ENCODE data around the gene HIVEP1.

The HIVEP1 gene

DNA sequence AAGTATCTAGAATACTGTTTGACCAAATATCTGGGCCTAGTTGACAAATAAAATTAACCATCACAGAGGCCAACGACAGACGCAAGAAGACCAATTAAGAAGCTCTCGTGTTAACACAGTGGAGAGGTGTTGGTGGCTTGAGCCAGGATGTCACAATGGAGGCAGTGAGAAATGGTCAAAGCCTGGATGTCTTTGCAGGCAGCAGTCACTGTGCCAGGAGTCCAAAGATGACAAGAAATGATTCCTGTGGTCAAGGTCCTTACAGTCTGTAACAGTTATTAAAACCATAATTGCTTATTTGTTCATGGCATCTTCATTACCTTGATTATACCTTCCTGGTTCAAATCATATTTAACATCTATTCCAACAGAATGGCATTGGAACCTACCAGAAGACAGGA, 186.7 kb downstream of the HIVEP1 start:
- DNase-seq (ENCODE audit: low read depth) = no peak
- TF ChIP-seq, protein P1, sequence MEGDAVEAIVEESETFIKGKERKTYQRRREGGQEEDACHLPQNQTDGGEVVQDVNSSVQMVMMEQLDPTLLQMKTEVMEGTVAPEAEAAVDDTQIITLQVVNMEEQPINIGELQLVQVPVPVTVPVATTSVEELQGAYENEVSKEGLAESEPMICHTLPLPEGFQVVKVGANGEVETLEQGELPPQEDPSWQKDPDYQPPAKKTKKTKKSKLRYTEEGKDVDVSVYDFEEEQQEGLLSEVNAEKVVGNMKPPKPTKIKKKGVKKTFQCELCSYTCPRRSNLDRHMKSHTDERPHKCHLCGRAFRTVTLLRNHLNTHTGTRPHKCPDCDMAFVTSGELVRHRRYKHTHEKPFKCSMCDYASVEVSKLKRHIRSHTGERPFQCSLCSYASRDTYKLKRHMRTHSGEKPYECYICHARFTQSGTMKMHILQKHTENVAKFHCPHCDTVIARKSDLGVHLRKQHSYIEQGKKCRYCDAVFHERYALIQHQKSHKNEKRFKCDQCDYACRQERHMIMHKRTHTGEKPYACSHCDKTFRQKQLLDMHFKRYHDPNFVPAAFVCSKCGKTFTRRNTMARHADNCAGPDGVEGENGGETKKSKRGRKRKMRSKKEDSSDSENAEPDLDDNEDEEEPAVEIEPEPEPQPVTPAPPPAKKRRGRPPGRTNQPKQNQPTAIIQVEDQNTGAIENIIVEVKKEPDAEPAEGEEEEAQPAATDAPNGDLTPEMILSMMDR (conservative IDR thresholded peaks at IDR 0.05; ENCODE audit: control insufficient read depth, insufficient read depth, low read depth, low read length) = no peak
- H3K4me3 ChIP-seq (ENCODE audit: control insufficient read depth, low read depth, low read length) = no peak overlapping the region

DNA sequence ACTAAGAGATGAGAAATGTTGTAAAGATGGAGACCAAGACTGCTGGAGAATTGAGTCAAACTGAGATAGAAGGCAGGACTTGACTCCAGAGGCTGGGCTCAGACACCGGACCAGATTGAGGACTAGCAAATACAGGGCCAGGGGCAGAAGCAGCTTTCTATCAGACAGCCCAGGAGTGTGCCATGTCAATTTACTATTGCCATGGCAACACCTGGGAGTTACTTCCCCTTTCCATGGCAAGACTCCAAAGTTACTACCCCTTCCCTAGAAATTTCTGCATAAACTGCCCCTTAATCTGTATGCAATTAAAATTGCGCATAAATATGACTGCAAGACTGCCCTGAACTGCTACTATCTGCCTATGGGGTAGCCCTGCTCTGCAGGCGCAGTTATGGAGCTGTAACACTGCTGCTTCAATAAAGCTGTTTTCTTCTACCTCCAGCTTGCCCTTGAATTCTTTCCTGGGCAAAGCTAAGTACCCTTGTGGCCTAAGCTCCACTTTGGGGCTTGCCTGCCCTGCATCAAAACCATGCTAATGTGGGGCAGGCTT, 188.0 kb downstream of the HIVEP1 start:
- DNase-seq (ENCODE audit: low read depth) = no peak
- H3K4me3 ChIP-seq (ENCODE audit: control insufficient read depth, low read depth, low read length) = no peak overlapping the region
- TF ChIP-seq, protein P1 (conservative IDR thresholded peaks at IDR 0.05; ENCODE audit: control insufficient read depth, insufficient read depth, low read depth, low read length) = no peak

DNA sequence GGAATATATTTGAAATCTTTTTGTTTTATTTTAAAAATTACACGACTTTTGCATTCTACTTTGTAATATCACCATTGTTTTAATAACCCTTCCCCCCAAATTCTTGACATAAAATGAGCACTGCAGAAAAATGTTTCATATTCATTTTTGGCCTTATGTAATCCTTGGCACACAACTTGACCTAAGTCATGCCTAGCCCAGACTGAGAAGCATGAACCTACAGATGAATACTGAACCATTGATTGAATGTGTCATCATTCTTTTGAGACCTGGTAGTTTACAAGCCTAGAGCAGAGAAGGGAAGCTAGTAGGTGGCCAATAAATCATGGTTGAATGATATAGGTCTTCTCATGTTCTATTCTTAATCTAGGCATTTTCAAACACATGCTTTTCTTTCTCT, 188.6 kb downstream of the HIVEP1 start:
- no peak overlapping the region for H3K4me3 ChIP-seq (ENCODE audit: control insufficient read depth, low read depth, low read length)
- DNase-seq (ENCODE audit: low read depth) = no peak
- TF ChIP-seq, protein P1 (conservative IDR thresholded peaks at IDR 0.05; ENCODE audit: control insufficient read depth, insufficient read depth, low read depth, low read length) = no peak

DNA sequence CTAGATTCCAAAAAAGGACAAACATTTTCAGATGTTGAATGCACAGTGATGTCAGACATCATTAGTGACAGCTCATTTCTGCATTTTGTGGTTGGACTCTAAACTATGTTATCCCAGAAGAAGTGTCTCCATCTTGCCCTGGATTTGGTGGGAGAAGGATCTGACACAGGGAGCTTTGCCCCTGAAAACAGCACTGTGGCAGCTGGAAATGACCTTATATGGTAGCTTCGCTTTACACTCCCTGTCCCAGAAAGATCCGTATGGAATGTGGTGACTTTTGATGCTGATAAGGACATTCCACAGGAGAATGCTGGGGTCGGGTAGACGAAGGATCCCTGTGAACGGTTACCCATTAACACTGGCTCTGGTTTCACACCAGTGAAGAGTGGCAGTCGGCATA, 190.9 kb downstream of the HIVEP1 start:
- DNase-seq (ENCODE audit: low read depth) = no peak
- H3K4me3 ChIP-seq (ENCODE audit: control insufficient read depth, low read depth, low read length) = no peak overlapping the region
- TF ChIP-seq, protein P1 (conservative IDR thresholded peaks at IDR 0.05; ENCODE audit: control insufficient read depth, insufficient read depth, low read depth, low read length) = no peak

DNA sequence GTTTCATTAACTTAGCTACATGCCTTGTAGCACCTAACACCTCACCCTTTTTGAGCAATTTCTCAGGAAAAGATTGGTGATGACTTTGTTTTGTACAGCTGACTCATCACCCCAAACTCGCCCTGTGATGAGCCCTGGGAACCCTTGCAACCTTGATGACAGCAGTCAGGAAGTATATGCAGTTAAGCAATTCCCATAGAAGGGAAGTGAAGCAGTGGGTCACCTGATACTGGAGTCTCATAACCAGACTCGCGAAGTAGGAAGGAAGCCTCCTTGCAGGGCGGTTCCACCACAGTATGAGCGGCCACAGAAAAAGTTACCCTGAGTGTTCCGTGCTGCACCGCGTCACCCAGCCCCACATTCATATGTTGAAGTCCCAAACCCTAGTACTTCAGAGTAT, 196.1 kb downstream of the HIVEP1 start:
- no peak overlapping the region for H3K4me3 ChIP-seq (ENCODE audit: control insufficient read depth, low read depth, low read length)
- TF ChIP-seq, protein P1 (conservative IDR thresholded peaks at IDR 0.05; ENCODE audit: control insufficient read depth, insufficient read depth, low read depth, low read length) = no peak
- DNase-seq (ENCODE audit: low read depth) = peak; percentile 66

DNA sequence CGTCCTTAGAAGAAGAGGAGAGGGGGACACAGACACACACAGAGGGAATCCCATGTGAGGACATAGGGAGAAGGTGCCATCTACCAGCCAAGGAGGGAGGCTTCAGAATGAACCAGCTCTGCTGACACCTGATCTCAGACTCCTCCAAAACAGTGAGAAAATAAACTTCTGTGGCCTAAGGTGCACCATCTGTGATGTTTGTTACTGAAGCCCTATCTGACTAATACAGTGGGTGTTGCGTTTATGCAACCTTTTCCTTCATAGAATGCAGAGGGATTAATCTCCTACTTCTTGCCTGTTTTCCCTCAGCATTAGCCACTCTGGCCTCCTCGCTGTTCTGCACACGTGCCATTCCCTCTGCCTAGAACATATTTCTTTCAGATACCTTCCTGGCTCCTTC, 196.6 kb downstream of the HIVEP1 start:
- DNase-seq (ENCODE audit: low read depth) = no peak
- H3K4me3 ChIP-seq (ENCODE audit: control insufficient read depth, low read depth, low read length) = no peak overlapping the region
- TF ChIP-seq, protein P1 (conservative IDR thresholded peaks at IDR 0.05; ENCODE audit: control insufficient read depth, insufficient read depth, low read depth, low read length) = no peak

Measured in fibroblast of mammary gland (primary cell).